AG20443 (cell line): ENCODE measurements around the gene TP73.

Experiments
- DNase-seq: peaks from one replicate; pipeline ENCODE4 v3.0.0; 2012; ENCODE audit warnings: low spot score, mixed read lengths

TP73 gene

DNA sequence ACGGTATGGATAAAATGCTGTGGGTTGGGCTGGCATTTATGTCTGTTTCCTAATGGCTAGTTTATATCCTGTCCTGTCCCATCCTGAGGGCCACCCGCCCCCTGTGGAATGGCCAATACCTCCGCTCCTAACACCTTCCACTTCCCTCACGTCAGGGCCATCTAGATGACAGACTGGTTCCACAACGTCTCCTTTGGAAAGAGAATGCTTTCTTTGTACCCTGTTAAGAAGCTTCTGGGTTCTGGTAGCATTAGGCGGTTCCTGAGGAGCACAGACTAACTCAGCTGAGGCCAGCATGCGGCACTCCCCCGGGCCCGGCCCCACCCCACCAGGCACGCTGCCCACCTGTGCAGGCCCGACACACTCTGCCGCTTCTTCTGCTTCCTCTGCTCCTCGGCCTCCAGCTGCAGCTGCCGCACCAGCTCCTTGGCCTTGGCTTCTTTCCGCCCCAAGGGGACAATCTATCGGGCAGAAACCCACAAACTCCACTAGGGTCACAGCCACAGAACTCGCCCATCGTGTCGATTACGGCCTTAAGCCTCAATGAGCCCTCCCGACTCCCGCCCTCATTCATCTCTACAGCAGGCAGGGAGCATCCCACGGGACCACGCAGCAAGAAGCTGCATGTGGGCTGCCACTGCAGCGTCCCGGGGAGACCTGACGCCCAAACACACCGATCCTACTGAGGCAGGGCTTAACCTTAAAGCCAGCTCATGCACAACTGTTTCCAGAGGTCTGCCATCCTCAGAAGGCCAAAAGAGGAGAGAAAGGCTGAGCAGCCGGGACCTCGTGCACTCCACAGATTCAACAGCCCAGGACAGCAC, 131.5 kb downstream of the TP73 start:
- no peak for DNase-seq

DNA sequence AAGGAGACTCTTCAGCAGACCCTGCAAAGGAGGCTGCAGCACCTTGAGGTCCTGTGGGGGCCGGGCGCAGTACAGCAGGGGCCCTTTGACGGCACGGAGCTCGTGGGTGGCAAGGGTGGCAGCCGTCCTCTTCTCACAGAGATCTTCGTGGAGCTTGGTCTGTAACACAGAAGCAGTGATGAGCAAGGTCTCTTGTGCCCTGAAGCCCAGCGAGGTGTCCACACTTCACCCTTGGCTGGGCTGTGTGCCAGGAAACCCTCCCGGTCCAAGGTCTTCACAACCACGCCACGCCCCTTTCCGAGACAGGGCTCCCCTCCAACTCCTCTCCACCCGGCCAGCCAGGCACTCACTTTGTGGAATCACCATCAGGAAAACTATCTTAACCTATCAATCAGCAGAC, 132.7 kb downstream of the TP73 start:
- no peak for DNase-seq

- DNase-seq: no peak
These were observed 133.3 kb downstream of the TP73 start for GRCh38 chr1:3785456-3786157.
